Activated naive CD4-positive, alpha-beta T cell treated with anti-CD3 and anti-CD28 coated beads for 36 hours (primary cell): Measurements from ENCODE around the gene SEC62. TPM values are rescaled to one million over a fixed set of nuclear protein-coding genes. Genes with fewer than 3 reads are reported as not detected.

ENCODE experiments used
- CTCF ChIA-PET: fragments of 350-600 bp; sonication (Branson Sonifier 250); formaldehyde crosslinking; loops from one replicate; lab custom pipeline; 2021; ENCODE audit warnings: antibody characterized with exemption; lab: Charles Lee
- DNase-seq: peaks from one replicate; pipeline ENCODE4 v3.0.0-alpha.2; 2020
- H3K27ac Mint-ChIP-seq: one replicate; pipeline ENCODE4 v1.8.0; 2021; ENCODE audit warnings: mild to moderate bottlenecking, mixed read lengths
- H3K27me3 Mint-ChIP-seq: one replicate; pipeline ENCODE4 v1.8.0; 2021; ENCODE audit warnings: low read depth, mixed read lengths
- H3K36me3 Mint-ChIP-seq: one replicate; pipeline ENCODE4 v1.8.0; 2021; ENCODE audit warnings: low read depth, mixed read lengths
- H3K4me1 Mint-ChIP-seq: one replicate; pipeline ENCODE4 v1.8.0; 2021; ENCODE audit warnings: low read depth, mixed read lengths
- H3K4me3 Mint-ChIP-seq: one replicate; pipeline ENCODE4 v1.8.0; 2021; ENCODE audit warnings: mild to moderate bottlenecking, moderate library complexity, mixed read lengths
- H3K9me3 Mint-ChIP-seq: one replicate; pipeline ENCODE4 v1.8.0; 2021; ENCODE audit warnings: mixed read lengths
- intact Hi-C: fragments of 100-400 bp; cut with micrococcal nuclease; formaldehyde crosslinking; loops from one replicate; pipeline ENCODE4 v1.15.1; 2023
- total RNA-seq, 2 experiments: library from RNA; stranded (reverse); gene quantifications; one replicate each; pipeline ENCODE4 v1.2.3, GENCODE V29; 2021

The SEC62 gene
- total RNA-seq, 2 experiments from 2014 or later, result 60.0 to 73.3 TPM

DNA sequence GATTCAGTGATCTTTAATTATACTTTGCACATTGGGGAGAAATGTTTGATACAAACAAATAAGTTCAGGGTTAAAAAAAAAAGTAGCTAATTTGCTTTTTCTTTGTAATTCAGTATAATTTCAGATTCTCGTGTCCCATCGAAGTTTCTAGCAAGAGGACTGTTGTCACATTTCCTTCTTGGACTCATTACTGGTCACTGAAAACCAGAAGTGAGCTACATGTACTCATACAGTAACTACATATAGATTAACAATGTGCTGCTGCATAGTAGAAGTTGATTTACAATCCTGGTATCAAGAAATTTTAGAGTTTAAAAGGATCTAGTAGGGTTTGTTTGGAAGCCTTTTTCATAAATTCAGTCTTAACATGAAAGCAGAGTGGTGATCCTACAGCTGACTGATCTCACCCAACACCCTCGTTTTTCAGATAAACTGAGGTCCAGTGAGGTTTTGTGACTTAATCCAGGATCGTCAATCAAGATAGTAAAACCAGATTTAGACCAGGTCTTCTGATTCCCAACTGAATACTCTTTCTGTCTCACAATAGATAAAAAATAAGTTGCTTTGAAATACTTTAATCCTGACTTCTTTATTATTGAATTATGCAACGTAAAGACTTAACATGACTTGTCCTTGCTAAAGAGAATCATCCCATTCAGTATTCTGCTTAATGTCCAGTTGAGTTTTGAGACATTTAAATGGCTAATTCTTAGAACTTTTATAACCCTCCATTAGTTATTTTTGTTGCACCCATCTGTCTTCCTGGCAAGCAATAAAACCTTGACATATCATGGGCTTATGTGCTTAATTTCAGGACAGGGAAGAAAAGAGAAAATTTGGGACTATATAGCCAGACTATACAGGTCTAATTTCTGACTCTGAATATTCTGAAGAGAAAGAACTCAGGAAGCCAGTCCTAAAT, 2.8 kb downstream of the SEC62 start:
- peaks cover 10% of the 10 kb centered on the region for H3K36me3 Mint-ChIP-seq
- peaks cover 65% of the 10 kb centered on the region for H3K4me1 Mint-ChIP-seq
- no peak overlapping the region for H3K27ac Mint-ChIP-seq
- intact Hi-C loops, result loop anchor here (5.0 kb wide), 1 partner anchor 388 kb away; the partner anchor contains the start of gene SKIL
- CTCF ChIA-PET, result interaction anchor here (0.6 kb wide), 1 partner anchor 20 kb away, joined by 4 read pairs; no protein-coding TSS in a partner anchor
- H3K4me3 Mint-ChIP-seq, result peak overlapping the region; percentile 13
- H3K9me3 Mint-ChIP-seq, result peaks cover 3% of the 10 kb centered on the region
- no peak for DNase-seq
- no peaks in the 10 kb centered on the region for H3K27me3 Mint-ChIP-seq

DNA sequence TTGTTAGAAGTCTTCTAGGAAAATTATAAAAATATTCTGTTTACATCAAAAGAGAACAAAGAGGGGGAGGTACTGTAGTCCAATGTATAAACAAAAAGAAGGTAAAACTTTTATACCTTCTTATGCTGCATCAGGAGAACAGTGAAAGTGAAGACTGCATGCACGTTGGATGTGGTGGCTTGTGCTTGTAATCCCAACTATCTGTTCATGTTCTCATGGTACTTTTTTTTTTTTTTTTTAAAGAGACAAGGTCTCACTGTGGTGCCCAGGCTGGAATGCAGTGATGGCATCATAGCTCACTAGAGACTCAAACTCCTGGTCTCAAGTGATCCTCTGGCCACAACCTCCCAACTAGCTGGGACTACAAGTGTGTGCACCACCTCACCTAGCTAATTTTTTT, 4.2 kb downstream of the SEC62 start:
- DNase-seq, result no peak
- peaks cover 11% of the 10 kb centered on the region for H3K36me3 Mint-ChIP-seq
- no peak overlapping the region for H3K4me3 Mint-ChIP-seq
- H3K9me3 Mint-ChIP-seq, result no peaks in the 10 kb centered on the region
- H3K4me1 Mint-ChIP-seq, result peaks cover 60% of the 10 kb centered on the region
- CTCF ChIA-PET, result no interaction called here
- H3K27me3 Mint-ChIP-seq, result no peaks in the 10 kb centered on the region
- intact Hi-C loops, result no loop called here
- H3K27ac Mint-ChIP-seq, result no peak overlapping the region

DNA sequence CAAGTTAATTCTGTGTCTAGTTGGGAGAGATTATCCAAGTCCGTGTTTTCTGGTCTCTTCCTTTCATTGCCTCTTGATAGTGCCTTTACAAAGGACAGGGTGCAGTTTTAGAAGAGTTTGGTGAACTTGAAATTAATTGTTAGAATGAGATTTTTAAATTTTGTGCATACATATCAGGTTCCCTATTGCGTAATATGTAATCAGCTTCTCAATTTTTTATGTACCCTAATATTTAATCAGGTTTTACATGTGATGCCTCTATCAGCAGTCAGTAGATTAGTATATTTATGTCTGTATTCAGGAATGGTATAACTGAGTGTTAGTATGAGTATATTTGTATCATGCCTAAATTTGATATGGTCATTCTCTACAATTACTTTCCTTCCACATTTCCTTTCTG, 4.9 kb downstream of the SEC62 start:
- CTCF ChIA-PET, result no interaction called here
- H3K4me3 Mint-ChIP-seq, result no peak overlapping the region
- peaks cover 57% of the 10 kb centered on the region for H3K4me1 Mint-ChIP-seq
- no peaks in the 10 kb centered on the region for H3K27me3 Mint-ChIP-seq
- no peak overlapping the region for H3K27ac Mint-ChIP-seq
- no peak for DNase-seq
- no peaks in the 10 kb centered on the region for H3K9me3 Mint-ChIP-seq
- peaks cover 13% of the 10 kb centered on the region for H3K36me3 Mint-ChIP-seq
- intact Hi-C loops, result no loop called here

DNA sequence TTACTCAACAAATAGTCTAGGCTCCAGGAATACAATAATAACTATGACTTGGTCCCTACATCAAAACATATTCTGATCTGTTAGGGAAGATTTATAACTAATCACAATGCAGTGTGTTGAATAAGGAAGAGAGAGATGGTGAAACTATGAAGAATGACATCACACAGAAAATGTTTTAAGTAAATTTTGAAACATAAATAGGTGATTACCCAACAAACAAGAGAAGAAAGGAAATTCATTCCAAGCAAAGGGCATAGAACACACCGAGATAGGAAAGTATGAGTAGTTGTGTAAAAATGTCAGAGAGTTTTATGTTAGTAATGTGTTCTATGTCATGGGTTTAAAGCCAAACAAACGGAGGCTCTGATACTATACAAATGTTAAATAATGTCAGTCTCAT, 13.4 kb downstream of the SEC62 start:
- intact Hi-C loops, result loop anchor here (1.0 kb wide), 1 partner anchor 19 kb away; no protein-coding TSS in a partner anchor
- DNase-seq, result no peak
- no peaks in the 10 kb centered on the region for H3K9me3 Mint-ChIP-seq
- H3K36me3 Mint-ChIP-seq, result peaks cover 34% of the 10 kb centered on the region
- H3K4me3 Mint-ChIP-seq, result no peak overlapping the region
- no peaks in the 10 kb centered on the region for H3K27me3 Mint-ChIP-seq
- CTCF ChIA-PET, result interaction anchor here (1.3 kb wide), 1 partner anchor 166 kb away, joined by 3 read pairs; no protein-coding TSS in a partner anchor
- H3K27ac Mint-ChIP-seq, result peak overlapping the region; percentile 12
- peaks cover 23% of the 10 kb centered on the region for H3K4me1 Mint-ChIP-seq

DNA sequence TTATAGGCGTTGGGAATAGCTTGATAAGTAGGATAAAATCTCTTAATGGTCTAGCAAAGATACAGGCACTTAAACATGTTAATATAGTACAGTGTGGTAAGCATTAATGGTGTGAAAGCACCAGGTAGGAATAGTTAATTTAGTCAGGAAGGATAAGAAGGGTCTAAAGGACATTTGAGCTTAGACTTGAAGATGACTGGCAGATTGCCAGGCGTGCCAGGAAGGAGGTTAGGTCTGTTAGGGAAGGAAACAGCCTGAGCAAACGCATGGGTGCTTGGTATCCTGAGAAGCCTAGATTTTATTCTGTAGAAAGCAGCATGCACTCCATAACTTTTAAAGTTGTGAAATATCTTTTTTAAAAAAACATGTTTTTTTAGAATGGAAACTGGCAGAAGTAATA, 17.7 kb downstream of the SEC62 start:
- Mint-ChIP-seq H3K9me3 (no peaks in the 10 kb centered on the region), H3K27me3 (no peaks in the 10 kb centered on the region), H3K4me1 (peaks cover 17% of the 10 kb centered on the region), H3K4me3 (no peak overlapping the region), H3K27ac (no peak overlapping the region), H3K36me3 (peaks cover 28% of the 10 kb centered on the region)
- intact Hi-C loops, result no loop called here
- DNase-seq, result no peak
- CTCF ChIA-PET, result no interaction called here

DNA sequence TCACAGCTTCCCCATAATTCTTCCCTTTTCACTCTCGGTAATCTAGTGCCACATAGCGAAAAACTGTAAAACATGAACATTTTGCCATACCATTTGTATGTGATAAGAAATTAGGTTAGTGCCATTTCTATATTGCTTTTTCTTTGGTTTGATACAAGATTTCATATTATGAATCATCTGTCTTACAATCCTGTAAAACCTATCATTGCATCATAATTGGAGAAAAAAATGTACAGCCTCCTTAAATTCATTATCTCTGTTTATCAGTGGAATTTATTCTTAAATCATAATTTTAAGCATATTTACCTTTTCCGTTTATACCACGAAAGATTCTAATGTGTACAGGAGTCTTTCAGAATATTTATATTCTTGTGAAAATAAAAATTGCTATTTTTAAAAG, 23.8 kb downstream of the SEC62 start:
- DNase-seq, result no peak
- intact Hi-C loops, result no loop called here
- no peak overlapping the region for H3K27ac Mint-ChIP-seq
- H3K4me1 Mint-ChIP-seq, result peaks cover 12% of the 10 kb centered on the region
- H3K36me3 Mint-ChIP-seq, result peaks cover 18% of the 10 kb centered on the region
- no peaks in the 10 kb centered on the region for H3K27me3 Mint-ChIP-seq
- no peaks in the 10 kb centered on the region for H3K9me3 Mint-ChIP-seq
- CTCF ChIA-PET, result no interaction called here
- H3K4me3 Mint-ChIP-seq, result no peak overlapping the region

DNA sequence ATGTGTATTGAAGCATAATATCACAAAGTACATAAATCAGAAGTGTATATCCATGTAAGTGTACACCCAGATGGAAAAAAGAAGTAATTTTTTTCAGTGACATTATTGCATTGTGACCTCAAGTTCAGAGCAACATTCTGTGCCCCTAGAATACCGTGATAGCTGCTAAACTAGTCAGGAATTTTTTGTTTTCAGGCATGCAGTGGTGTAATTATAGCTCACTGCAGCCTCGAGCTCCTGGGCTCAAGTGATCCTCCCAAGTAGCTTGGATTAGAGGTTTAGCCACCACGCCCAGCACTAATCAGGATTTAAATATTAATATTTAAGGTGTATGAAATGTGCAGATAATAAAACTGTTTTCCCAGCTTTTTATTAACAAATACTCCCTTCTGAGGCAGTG, 25.5 kb downstream of the SEC62 start:
- intact Hi-C loops, result no loop called here
- no peak overlapping the region for H3K4me3 Mint-ChIP-seq
- no peak overlapping the region for H3K27ac Mint-ChIP-seq
- no peak for DNase-seq
- H3K27me3 Mint-ChIP-seq, result no peaks in the 10 kb centered on the region
- H3K4me1 Mint-ChIP-seq, result peaks cover 17% of the 10 kb centered on the region
- CTCF ChIA-PET, result no interaction called here
- no peaks in the 10 kb centered on the region for H3K9me3 Mint-ChIP-seq
- peaks cover 21% of the 10 kb centered on the region for H3K36me3 Mint-ChIP-seq

DNA sequence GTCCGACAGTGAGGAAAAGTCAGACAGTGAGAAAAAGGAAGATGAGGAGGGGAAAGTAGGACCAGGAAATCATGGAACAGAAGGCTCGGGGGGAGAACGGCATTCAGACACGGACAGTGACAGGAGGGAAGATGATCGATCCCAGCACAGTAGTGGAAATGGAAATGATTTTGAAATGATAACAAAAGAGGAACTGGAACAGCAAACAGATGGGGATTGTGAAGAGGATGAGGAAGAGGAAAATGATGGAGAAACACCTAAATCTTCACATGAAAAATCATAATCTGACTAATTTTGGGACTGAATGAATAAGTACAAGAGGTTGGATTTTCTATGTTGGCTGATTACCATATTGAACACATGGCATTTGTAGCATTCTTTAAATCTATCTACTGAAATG, 26.2 kb downstream of the SEC62 start:
- Mint-ChIP-seq H3K4me3 (no peak overlapping the region), H3K27ac (peak overlapping the region; percentile 18), H3K9me3 (no peaks in the 10 kb centered on the region), H3K4me1 (peaks cover 17% of the 10 kb centered on the region), H3K27me3 (no peaks in the 10 kb centered on the region), H3K36me3 (peaks cover 23% of the 10 kb centered on the region)
- no peak for DNase-seq
- intact Hi-C loops, result no loop called here
- CTCF ChIA-PET, result no interaction called here

DNA sequence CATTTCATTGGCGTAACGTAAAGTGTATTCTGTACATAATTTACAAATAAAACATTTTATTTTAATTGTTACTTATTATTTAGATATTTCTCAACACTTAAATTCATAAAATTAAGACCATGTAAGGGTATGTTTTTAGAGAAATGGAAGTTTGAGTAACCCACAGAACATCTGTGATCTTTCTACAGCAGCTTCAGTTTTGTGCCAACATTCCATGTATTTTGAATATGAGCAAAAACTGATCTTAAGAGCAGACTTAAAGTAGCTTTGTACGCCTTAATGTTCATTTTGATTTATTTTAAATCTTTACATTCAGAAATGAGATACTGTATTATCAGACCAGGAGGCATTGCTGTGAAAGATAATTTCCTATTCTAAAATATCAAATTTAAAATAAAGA, 27.2 kb downstream of the SEC62 start:
- intact Hi-C loops, result no loop called here

DNA sequence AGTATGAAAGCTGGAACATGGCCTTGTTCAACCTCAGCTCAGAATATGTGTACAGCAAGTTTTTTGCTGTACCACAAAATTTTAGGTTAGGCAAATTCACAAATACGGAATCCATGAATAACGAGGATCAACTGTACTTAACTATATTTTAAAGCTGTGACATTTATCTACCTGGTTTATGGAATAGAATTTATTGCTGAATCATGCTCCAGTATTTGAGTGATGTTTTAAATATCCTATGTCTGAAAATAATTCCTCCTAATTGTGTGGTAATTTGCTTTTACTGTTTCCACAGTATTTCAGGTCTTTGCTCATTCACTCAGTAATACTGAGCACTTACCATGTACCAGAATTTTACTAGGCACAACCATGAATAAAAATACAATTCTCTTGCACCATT, 29.5 kb downstream of the SEC62 start:
- peaks cover 2% of the 10 kb centered on the region for H3K9me3 Mint-ChIP-seq
- no peak for DNase-seq
- H3K36me3 Mint-ChIP-seq, result peaks cover 25% of the 10 kb centered on the region
- H3K27ac Mint-ChIP-seq, result no peak overlapping the region
- CTCF ChIA-PET, result interaction anchor here (0.6 to 0.7 kb wide), 2 partner anchors 10 to 96 kb away, joined by 3 to 5 read pairs; no protein-coding TSS in a partner anchor
- H3K4me1 Mint-ChIP-seq, result peaks cover 29% of the 10 kb centered on the region
- H3K4me3 Mint-ChIP-seq, result no peak overlapping the region
- intact Hi-C loops, result no loop called here
- no peaks in the 10 kb centered on the region for H3K27me3 Mint-ChIP-seq

More for the DNA sequence above, 27.2 kb downstream of the SEC62 start:
- Mint-ChIP-seq H3K36me3 (peaks cover 21% of the 10 kb centered on the region), H3K4me3 (no peak overlapping the region), H3K9me3 (no peaks in the 10 kb centered on the region), H3K27me3 (no peaks in the 10 kb centered on the region), H3K4me1 (peaks cover 21% of the 10 kb centered on the region), H3K27ac (no peak overlapping the region)
- no peak for DNase-seq
- CTCF ChIA-PET, result interaction anchor here (1.7 kb wide), 1 partner anchor 11 kb away, joined by 4 read pairs; no protein-coding TSS in a partner anchor

DNA sequence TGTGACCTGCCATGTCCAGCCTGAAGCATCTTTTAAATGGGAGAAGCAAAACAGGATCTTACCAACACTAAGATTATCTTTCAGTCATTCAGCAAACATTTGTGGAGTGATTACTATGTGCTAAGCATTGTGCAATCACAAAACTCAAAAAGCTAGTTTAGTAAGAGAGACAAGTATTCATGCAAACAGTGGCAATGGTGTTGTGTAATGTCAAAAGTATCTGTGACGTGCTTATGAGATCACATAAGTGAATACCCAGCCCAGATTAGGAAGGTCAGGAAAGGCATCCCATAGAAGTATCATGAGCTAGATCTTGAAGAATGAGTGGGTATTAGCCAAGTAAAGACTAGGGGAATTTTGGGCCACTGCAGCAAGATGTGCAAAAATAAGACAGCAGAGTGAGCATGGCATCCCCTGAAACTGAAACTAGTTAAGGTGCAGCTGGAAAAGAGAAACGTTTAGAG, 32.1 kb downstream of the SEC62 start:
- intact Hi-C loops, result loop anchor here (1.0 kb wide), 9 partner anchors 9 to 239 kb away; partner anchors contain the start of gene SEC62
- peaks cover 15% of the 10 kb centered on the region for H3K36me3 Mint-ChIP-seq
- no peaks in the 10 kb centered on the region for H3K27me3 Mint-ChIP-seq
- H3K27ac Mint-ChIP-seq, result peak overlapping the region; percentile 83
- peaks cover 2% of the 10 kb centered on the region for H3K9me3 Mint-ChIP-seq
- no peak overlapping the region for H3K4me3 Mint-ChIP-seq
- CTCF ChIA-PET, result interaction anchor here (1.0 to 1.2 kb wide), 2 partner anchors 9 to 55 kb away, joined by 3 to 5 read pairs; no protein-coding TSS in a partner anchor
- no peak for DNase-seq
- H3K4me1 Mint-ChIP-seq, result peaks cover 41% of the 10 kb centered on the region

DNA sequence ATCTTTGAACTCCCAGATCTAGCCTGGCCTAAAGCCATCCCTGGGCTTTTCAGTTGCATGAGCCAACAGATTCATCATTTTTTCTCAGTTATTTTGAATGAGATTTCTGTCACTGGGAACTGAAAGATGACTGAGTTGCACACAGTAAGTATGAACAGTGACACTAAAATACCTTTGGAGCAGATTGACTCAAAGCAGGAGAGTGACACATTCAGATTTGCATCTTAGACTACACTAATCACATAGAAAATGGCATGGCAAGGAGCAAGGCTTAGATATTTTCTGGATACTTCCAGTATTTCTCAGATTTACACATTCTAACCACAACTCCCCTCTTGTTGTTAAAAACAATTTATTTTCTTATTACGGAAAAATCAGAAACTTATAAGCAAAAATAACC, 32.8 kb downstream of the SEC62 start:
- H3K36me3 Mint-ChIP-seq, result peaks cover 15% of the 10 kb centered on the region
- H3K4me1 Mint-ChIP-seq, result peaks cover 47% of the 10 kb centered on the region
- H3K4me3 Mint-ChIP-seq, result no peak overlapping the region
- H3K27ac Mint-ChIP-seq, result peak overlapping the region; percentile 83
- CTCF ChIA-PET, result interaction anchor here (1.2 to 1.3 kb wide), 2 partner anchors 10 to 237 kb away, joined by 3 to 5 read pairs; no protein-coding TSS in a partner anchor
- intact Hi-C loops, result loop anchor here (1.0 kb wide), 9 partner anchors 8 to 240 kb away; partner anchors contain the start of gene SEC62
- peak; percentile 37 for DNase-seq
- H3K27me3 Mint-ChIP-seq, result no peaks in the 10 kb centered on the region
- H3K9me3 Mint-ChIP-seq, result peaks cover 2% of the 10 kb centered on the region
